ENCODE results near the gene PEAK3. TPM values are rescaled to one million over a fixed set of nuclear protein-coding genes. Genes with fewer than 3 reads are reported as not detected.

The PEAK3 gene
- total and polyA plus RNA-seq, 8 donors = 0.07 to 8.5 (median 0.16) TPM

DNA sequence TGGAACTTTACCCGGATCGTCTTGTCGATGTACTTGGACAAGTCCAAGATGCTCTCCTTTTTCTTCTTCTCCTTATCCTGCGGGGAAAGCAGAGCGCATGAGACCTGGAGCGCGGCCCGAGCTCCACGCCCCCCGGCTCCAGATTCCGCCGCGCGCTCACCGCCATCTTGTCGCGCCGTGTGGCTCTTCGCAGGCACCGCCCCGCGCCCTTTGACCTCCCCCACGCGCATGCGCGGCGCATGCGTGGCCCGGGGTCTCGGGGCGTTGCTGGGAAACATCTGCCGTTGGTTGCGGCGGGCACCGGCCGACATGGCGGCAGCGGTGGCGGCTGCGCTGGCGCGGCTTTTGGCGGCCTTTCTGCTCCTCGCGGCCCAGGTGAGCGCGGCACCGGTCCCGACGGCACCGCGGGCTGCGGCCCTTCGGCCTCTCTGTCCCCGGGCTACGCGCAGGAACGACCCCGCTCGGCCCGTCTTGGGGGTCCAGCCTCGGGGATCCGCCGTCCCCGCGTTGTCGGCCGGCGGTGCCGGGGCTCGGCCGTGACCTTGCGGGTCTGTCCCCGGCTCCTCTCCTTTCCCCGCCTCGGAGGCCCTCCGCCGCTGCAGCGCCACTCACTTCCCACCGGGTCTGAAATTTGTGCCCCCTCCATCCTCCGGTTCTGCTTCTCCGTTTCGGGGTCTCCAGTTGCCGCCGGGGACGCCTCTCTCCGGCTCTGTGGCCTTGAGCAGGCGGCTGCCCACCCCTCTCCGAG lies 46.6 kb upstream of the PEAK3 start, which contains the start of the genes LSM7 and SPPL2B:
Gene LSM7 (minus strand): TSS at position 186 of the 748 bp plus-strand sequence. CDS start 20 bp downstream, at position 166.
Gene SPPL2B (plus strand): TSS at position 284 of the 748 bp plus-strand sequence. CDS start 26 bp downstream, at position 310.
- H3K36me3 ChIP-seq = peaks cover 0 to 24% of the 10 kb centered on the region in 2 donors
- DNase-seq (peak; percentile 90 to 97 (median 94)), ATAC-seq (peak; percentile 95)
- no peaks in the 10 kb centered on the region for H3K27me3 ChIP-seq
- no peaks in the 10 kb centered on the region for H3K9me3 ChIP-seq
- peaks cover 15 to 73% of the 10 kb centered on the region in 2 donors for H3K4me1 ChIP-seq
- peak within 1 kb of the TSS; percentile 82 to 85 for H3K4me3 ChIP-seq
- TF ChIP-seq, protein P1, sequence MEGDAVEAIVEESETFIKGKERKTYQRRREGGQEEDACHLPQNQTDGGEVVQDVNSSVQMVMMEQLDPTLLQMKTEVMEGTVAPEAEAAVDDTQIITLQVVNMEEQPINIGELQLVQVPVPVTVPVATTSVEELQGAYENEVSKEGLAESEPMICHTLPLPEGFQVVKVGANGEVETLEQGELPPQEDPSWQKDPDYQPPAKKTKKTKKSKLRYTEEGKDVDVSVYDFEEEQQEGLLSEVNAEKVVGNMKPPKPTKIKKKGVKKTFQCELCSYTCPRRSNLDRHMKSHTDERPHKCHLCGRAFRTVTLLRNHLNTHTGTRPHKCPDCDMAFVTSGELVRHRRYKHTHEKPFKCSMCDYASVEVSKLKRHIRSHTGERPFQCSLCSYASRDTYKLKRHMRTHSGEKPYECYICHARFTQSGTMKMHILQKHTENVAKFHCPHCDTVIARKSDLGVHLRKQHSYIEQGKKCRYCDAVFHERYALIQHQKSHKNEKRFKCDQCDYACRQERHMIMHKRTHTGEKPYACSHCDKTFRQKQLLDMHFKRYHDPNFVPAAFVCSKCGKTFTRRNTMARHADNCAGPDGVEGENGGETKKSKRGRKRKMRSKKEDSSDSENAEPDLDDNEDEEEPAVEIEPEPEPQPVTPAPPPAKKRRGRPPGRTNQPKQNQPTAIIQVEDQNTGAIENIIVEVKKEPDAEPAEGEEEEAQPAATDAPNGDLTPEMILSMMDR (IDR thresholded peaks at IDR 0.05) = no peak
- H3K27ac ChIP-seq = peak within 1 kb of the TSS; percentile 34 to 86
- intact Hi-C loops (cut with DNase I) = no loop called here

DNA sequence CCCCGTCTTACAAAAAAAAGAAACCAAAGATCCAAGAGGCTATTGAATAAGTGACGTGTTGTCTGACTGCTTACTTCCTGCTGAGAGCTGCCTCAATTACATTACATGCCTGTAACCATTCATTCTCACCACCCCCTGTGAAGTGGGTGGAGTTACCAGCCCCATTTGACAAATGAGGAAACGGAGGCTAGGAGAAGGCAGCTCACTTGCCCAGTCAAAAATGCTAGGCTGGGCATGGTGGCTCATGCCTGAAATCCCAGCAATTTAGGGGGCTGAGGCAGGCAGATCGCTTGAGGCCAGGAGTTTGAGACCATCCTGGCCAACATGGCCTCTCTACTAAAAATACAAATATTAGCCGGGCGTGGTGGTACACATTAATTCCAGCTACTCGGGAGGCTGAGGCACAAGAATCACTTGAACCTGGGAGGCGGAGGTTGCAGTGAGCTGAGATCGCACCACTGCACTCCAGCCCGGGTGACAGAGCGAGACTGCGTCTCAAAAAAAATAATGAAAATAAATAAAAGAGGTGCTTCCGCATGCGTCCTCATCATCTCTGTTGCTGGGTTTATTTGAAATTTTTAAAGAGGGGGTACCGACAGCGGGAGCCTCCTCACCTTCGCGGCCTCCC lies 45.9 kb upstream of the PEAK3 start:
- Histone ChIP-seq H3K27me3 (no peaks in the 10 kb centered on the region), H3K36me3 (peaks cover 0 to 31% of the 10 kb centered on the region in 2 donors), H3K9me3 (no peaks in the 10 kb centered on the region), H3K4me1 (peaks cover 12 to 67% of the 10 kb centered on the region in 2 donors), H3K4me3 (peak overlapping the region; percentile 82 to 85), H3K27ac (peak overlapping the region; percentile 34 to 86)
- intact Hi-C loops (cut with DNase I) = no loop called here
- TF ChIP-seq, protein P1 (IDR thresholded peaks at IDR 0.05) = no peak
- ATAC-seq (peak; percentile 76), DNase-seq (peak in 1 of 4 donors; percentile 50)

DNA sequence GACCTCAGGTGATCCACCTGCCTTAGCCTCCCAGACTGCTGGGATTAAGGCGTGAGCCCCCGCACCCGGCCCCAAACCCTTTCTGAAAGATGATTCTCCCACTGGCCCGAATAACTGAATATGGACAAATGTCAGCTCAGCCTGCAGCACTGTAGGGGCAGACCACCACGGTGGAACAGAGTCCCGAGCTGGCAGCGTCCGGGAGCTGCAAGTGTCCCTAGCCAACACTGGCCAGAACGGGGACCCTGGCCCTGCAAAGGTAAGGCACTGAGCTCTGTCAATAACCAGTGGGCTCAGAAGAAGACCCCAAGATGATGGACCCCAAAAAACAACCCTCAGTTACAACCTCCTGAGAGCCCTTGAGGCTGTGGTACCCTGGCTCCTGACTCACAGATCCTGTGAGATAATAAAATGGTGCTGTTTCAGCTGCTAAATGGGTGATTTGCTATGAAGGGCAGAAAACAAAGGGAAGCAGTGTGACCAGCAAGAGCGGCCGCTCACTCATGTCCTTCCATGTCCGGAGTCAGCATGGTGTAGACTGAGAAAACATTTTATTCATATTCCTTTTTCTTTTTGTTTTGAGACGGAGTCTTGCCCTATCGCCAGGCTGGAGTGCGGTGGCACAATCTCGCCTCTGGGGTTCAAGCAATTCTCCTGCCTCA lies 44.9 kb upstream of the PEAK3 start:
- ATAC-seq (no peak), DNase-seq (no peak)
- Histone ChIP-seq H3K27ac (no peak overlapping the region), H3K27me3 (no peaks in the 10 kb centered on the region), H3K4me3 (peak overlapping the region in 1 of 2 donors; percentile 82), H3K9me3 (no peaks in the 10 kb centered on the region), H3K4me1 (peaks cover 12 to 57% of the 10 kb centered on the region in 2 donors), H3K36me3 (peaks cover 0 to 41% of the 10 kb centered on the region in 2 donors)
- intact Hi-C loops (cut with DNase I) = no loop called here
- TF ChIP-seq, protein P1 (IDR thresholded peaks at IDR 0.05) = no peak

DNA sequence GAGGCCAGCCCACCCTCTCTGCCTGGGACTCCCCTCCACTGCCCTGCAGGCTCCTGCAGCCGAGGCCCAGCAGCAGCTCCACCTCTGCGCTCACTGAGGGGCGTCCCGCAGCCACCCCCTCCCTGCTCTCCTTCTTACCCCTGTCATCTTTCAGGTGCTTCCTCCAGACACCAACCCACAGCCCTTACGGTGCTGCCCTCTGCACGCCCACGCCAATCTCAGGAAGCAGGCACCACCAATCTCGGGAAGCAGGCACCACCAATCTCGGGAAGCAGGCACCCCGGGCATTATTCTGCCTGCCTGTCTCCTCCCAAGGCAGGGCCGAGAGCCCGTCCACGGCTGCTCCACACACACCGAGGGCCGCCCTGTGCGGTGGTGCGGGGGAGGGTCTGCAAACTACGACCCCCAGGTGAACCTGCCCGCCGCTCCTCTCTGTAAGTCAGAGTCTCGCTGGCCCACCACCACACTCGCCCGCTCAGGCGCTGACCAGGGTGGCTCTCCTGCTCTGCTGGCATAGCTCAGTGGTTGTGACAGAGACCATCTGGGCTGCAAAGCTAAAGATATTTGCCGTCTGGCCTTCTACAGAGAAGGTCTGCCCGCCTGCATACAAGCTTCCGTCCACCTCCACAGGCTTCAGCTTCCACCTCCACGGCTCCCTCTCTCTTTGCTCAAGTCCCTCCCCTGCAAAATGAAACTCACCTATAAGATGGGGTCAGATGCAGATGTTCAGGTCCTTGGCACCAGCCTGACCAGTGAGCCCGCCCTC lies 43.5 kb upstream of the PEAK3 start:
- H3K27me3 ChIP-seq = no peaks in the 10 kb centered on the region
- intact Hi-C loops (cut with DNase I) = no loop called here
- H3K4me1 ChIP-seq = peaks cover 12 to 44% of the 10 kb centered on the region in 2 donors
- no peaks in the 10 kb centered on the region for H3K9me3 ChIP-seq
- peaks cover 0 to 49% of the 10 kb centered on the region in 2 donors for H3K36me3 ChIP-seq
- no peak overlapping the region for H3K4me3 ChIP-seq
- H3K27ac ChIP-seq = no peak overlapping the region
- DNase-seq (peak in 1 of 4 donors; percentile 71), ATAC-seq (no peak)
- TF ChIP-seq, protein P1 (IDR thresholded peaks at IDR 0.05) = no peak

All from left lung (tissue), 10 donors.